ENCODE measurements around the gene PTPRO.

Gene PTPRO

GRCh38 chr12:15592934-15593333, 270.6 kb downstream of the PTPRO start:
- Histone ChIP-seq H3K9me3 (ENCODE audit: control insufficient read depth, insufficient read depth, low read length) (no peaks in the 10 kb centered on the region), H3K27ac (ENCODE audit: low read depth, low read length) (no peak overlapping the region), H3K27me3 (ENCODE audit: control insufficient read depth, low read length) (peaks cover 6% of the 10 kb centered on the region; the same call in 1 of the 2 replicates), H3K36me3 (ENCODE audit: control insufficient read depth, low read length) (no peaks in the 10 kb centered on the region), H3F3A (ENCODE audit: control insufficient read depth, insufficient read depth) (no peaks in the 10 kb centered on the region), H3K4me2 (ENCODE audit: low read length) (no peak overlapping the region), H3K4me3 (ENCODE audit: low read length) (no peak overlapping the region), H3K79me2 (ENCODE audit: control insufficient read depth, low read length) (no peaks in the 10 kb centered on the region), H3K4me1 (ENCODE audit: control insufficient read depth, low read length) (peaks cover 7% of the 10 kb centered on the region), H3K9me2 (replicated peaks; ENCODE audit: control insufficient read depth, low read length) (no peaks in the 10 kb centered on the region), H4K20me1 (ENCODE audit: control insufficient read depth, insufficient read depth, low read depth, low read length) (no peaks in the 10 kb centered on the region)
- TF ChIP-seq EZH2phosphoT487 (IDR thresholded peaks at IDR 0.05; ENCODE audit: borderline replicate concordance, low read length): no peak
- TF ChIP-seq CTCF (IDR thresholded peaks at IDR 0.05; ENCODE audit: low read depth, low read length, poor library complexity, severe bottlenecking): no peak

GRCh38 chr12:15596174-15596573, 273.9 kb downstream of the PTPRO start:
- Histone ChIP-seq H3K9me3 (ENCODE audit: control insufficient read depth, insufficient read depth, low read length) (no peaks in the 10 kb centered on the region), H3K9me2 (replicated peaks; ENCODE audit: control insufficient read depth, low read length) (no peaks in the 10 kb centered on the region), H3K4me1 (ENCODE audit: control insufficient read depth, low read length) (no peaks in the 10 kb centered on the region), H3K36me3 (ENCODE audit: control insufficient read depth, low read length) (no peaks in the 10 kb centered on the region), H3F3A (ENCODE audit: control insufficient read depth, insufficient read depth) (no peaks in the 10 kb centered on the region), H3K27me3 (ENCODE audit: control insufficient read depth, low read length) (peaks cover 6% of the 10 kb centered on the region), H3K79me2 (ENCODE audit: control insufficient read depth, low read length) (no peaks in the 10 kb centered on the region), H3K4me2 (ENCODE audit: low read length) (no peak overlapping the region), H3K4me3 (ENCODE audit: low read length) (no peak overlapping the region), H3K27ac (ENCODE audit: low read depth, low read length) (no peak overlapping the region), H4K20me1 (ENCODE audit: control insufficient read depth, insufficient read depth, low read depth, low read length) (no peaks in the 10 kb centered on the region)
- TF ChIP-seq CTCF (IDR thresholded peaks at IDR 0.05; ENCODE audit: low read depth, low read length, poor library complexity, severe bottlenecking) (no peak), EZH2phosphoT487 (IDR thresholded peaks at IDR 0.05; ENCODE audit: borderline replicate concordance, low read length) (no peak)

- no peak for TF ChIP-seq EZH2phosphoT487 (IDR thresholded peaks at IDR 0.05; ENCODE audit: borderline replicate concordance, low read length)
- TF ChIP-seq CTCF (IDR thresholded peaks at IDR 0.05; ENCODE audit: low read depth, low read length, poor library complexity, severe bottlenecking): no peak
- no peaks in the 10 kb centered on the region for H4K20me1 ChIP-seq (ENCODE audit: control insufficient read depth, insufficient read depth, low read depth, low read length)
- H3K4me2 ChIP-seq (ENCODE audit: low read length): no peak overlapping the region
- H3K4me1 ChIP-seq (ENCODE audit: control insufficient read depth, low read length): no peaks in the 10 kb centered on the region
- no peak overlapping the region for H3K27ac ChIP-seq (ENCODE audit: low read depth, low read length)
- no peak overlapping the region for H3K4me3 ChIP-seq (ENCODE audit: low read length)
- H3K36me3 ChIP-seq (ENCODE audit: control insufficient read depth, low read length): no peaks in the 10 kb centered on the region
- no peaks in the 10 kb centered on the region for H3K9me3 ChIP-seq (ENCODE audit: control insufficient read depth, insufficient read depth, low read length)
- H3F3A ChIP-seq (ENCODE audit: control insufficient read depth, insufficient read depth): no peaks in the 10 kb centered on the region
- no peaks in the 10 kb centered on the region for H3K79me2 ChIP-seq (ENCODE audit: control insufficient read depth, low read length)
- peaks cover 6% of the 10 kb centered on the region for H3K27me3 ChIP-seq (ENCODE audit: control insufficient read depth, low read length)
- no peaks in the 10 kb centered on the region for H3K9me2 ChIP-seq (replicated peaks; ENCODE audit: control insufficient read depth, low read length)
Observed at GRCh38 chr12:15597125-15597830, 275.0 kb downstream of the PTPRO start.
